Activated T-cell treated with anti-CD3 and anti-CD28 coated beads, Interleukin-2, amount 50 U/mL, for 72 hours (primary cell): ENCODE data around the gene SETD1A. TPM values are rescaled to one million over a fixed set of nuclear protein-coding genes. Genes with fewer than 3 reads are reported as not detected.
"Not testable (repeated sequence)": the region's sequence is repeated elsewhere in the genome, so short reads cannot be mapped to it uniquely, and the experiment has no call there.

Experiments
- ATAC-seq, 2 donors: fragments of 150-1000 bp; cut with Tn5 transposase; replicated peaks in 1 of 2; 2 replicates each; pipeline ENCODE4 v1.10.0; 2021; ENCODE audit warnings: moderate library complexity in 2 of 2, mild to moderate bottlenecking in 1 of 2
- DNase-seq, 2 donors: peaks; one replicate each; pipeline ENCODE4 v3.0.0; 2021 to 2022; ENCODE audit warnings: mixed read lengths in 1 of 2
- H3K27ac Mint-ChIP-seq: one replicate; pipeline ENCODE4 v1.8.0; 2022; ENCODE audit warnings: mild to moderate bottlenecking, moderate library complexity, mixed read lengths
- H3K27me3 Mint-ChIP-seq: one replicate; pipeline ENCODE4 v1.8.0; 2022; ENCODE audit warnings: low read depth, mixed read lengths
- H3K36me3 Mint-ChIP-seq, 2 donors: one replicate each; pipeline ENCODE4 v1.8.0; 2022; ENCODE audit warnings: mixed read lengths in 2 of 2, mild to moderate bottlenecking in 1 of 2; ENCODE audit not compliant: insufficient read depth in 2 of 2
- H3K4me1 Mint-ChIP-seq: one replicate; pipeline ENCODE4 v1.8.0; 2022; ENCODE audit warnings: low read depth, mixed read lengths
- H3K4me3 Mint-ChIP-seq, 2 donors: one replicate each; pipeline ENCODE4 v1.8.0; 2022; ENCODE audit warnings: mild to moderate bottlenecking in 2 of 2, mixed read lengths in 2 of 2, moderate library complexity in 2 of 2
- H3K9me3 Mint-ChIP-seq, 2 donors: one replicate each; pipeline ENCODE4 v1.8.0; 2022; ENCODE audit warnings: mixed read lengths in 2 of 2
- total RNA-seq, 2 donors: library from RNA; stranded (reverse); gene quantifications; one replicate each; pipeline ENCODE4 v1.2.3, GENCODE V29; 2022

The SETD1A gene
- total RNA-seq, 2 donors from 2014 or later, result 19.1 to 25.5 TPM

- H3K4me1 Mint-ChIP-seq, result peaks cover 22% of the 10 kb centered on the region
- peak overlapping the region; percentile 52 for H3K27ac Mint-ChIP-seq
- ATAC-seq (no peak), DNase-seq (no peak)
- peak overlapping the region; percentile 79 to 82 for H3K4me3 Mint-ChIP-seq
- H3K27me3 Mint-ChIP-seq, result no peaks in the 10 kb centered on the region
- no peaks in the 10 kb centered on the region for H3K36me3 Mint-ChIP-seq
- no peaks in the 10 kb centered on the region for H3K9me3 Mint-ChIP-seq
Measured at GRCh38 chr16:30924913-30925631, 32.5 kb upstream of the SETD1A start.

GRCh38 chr16:30925632-30925987 lies 31.9 kb upstream of the SETD1A start:
- Mint-ChIP-seq H3K27me3 (no peaks in the 10 kb centered on the region), H3K4me1 (peaks cover 22% of the 10 kb centered on the region), H3K36me3 (no peaks in the 10 kb centered on the region), H3K4me3 (no peak overlapping the region), H3K9me3 (no peaks in the 10 kb centered on the region), H3K27ac (no peak overlapping the region)
- DNase-seq (no peak), ATAC-seq (no peak)

GRCh38 chr16:30925995-30926811 lies 31.4 kb upstream of the SETD1A start:
- peaks cover 0 to 2% of the 10 kb centered on the region in 2 donors for H3K36me3 Mint-ChIP-seq
- ATAC-seq (no peak), DNase-seq (no peak)
- no peaks in the 10 kb centered on the region for H3K9me3 Mint-ChIP-seq
- H3K4me3 Mint-ChIP-seq, result peak overlapping the region; percentile 6 to 27
- no peaks in the 10 kb centered on the region for H3K27me3 Mint-ChIP-seq
- no peak overlapping the region for H3K27ac Mint-ChIP-seq
- H3K4me1 Mint-ChIP-seq, result peaks cover 17% of the 10 kb centered on the region

GRCh38 chr16:30926937-30927788 lies 30.4 kb upstream of the SETD1A start:
- peaks cover 0 to 2% of the 10 kb centered on the region in 2 donors for H3K36me3 Mint-ChIP-seq
- DNase-seq, result no peak
- ATAC-seq, result no peak
- no peaks in the 10 kb centered on the region for H3K9me3 Mint-ChIP-seq
- H3K27ac Mint-ChIP-seq, result no peak overlapping the region
- H3K27me3 Mint-ChIP-seq, result no peaks in the 10 kb centered on the region
- H3K4me1 Mint-ChIP-seq, result peaks cover 9% of the 10 kb centered on the region
- no peak overlapping the region for H3K4me3 Mint-ChIP-seq

- peaks cover 9% of the 10 kb centered on the region for H3K4me1 Mint-ChIP-seq
- ATAC-seq (no peak), DNase-seq (peak in 1 of 2 donors; percentile 32)
- no peaks in the 10 kb centered on the region for H3K9me3 Mint-ChIP-seq
- H3K27me3 Mint-ChIP-seq, result no peaks in the 10 kb centered on the region
- peaks cover 0 to 5% of the 10 kb centered on the region in 2 donors for H3K36me3 Mint-ChIP-seq
- H3K4me3 Mint-ChIP-seq, result no peak overlapping the region
- no peak overlapping the region for H3K27ac Mint-ChIP-seq
Measured at GRCh38 chr16:30927789-30928378, 29.7 kb upstream of the SETD1A start.

GRCh38 chr16:30928390-30928789 lies 29.2 kb upstream of the SETD1A start:
- ATAC-seq (no peak), DNase-seq (no peak)
- no peak overlapping the region for H3K4me3 Mint-ChIP-seq
- H3K4me1 Mint-ChIP-seq, result peaks cover 9% of the 10 kb centered on the region
- no peaks in the 10 kb centered on the region for H3K27me3 Mint-ChIP-seq
- no peak overlapping the region for H3K27ac Mint-ChIP-seq
- no peaks in the 10 kb centered on the region for H3K9me3 Mint-ChIP-seq
- peaks cover 0 to 5% of the 10 kb centered on the region in 2 donors for H3K36me3 Mint-ChIP-seq

GRCh38 chr16:30929167-30929566 lies 28.4 kb upstream of the SETD1A start:
- Mint-ChIP-seq H3K9me3 (no peaks in the 10 kb centered on the region), H3K27me3 (no peaks in the 10 kb centered on the region), H3K36me3 (peaks cover 0 to 5% of the 10 kb centered on the region in 2 donors), H3K4me1 (peaks cover 9% of the 10 kb centered on the region), H3K27ac (no peak overlapping the region), H3K4me3 (no peak overlapping the region)
- DNase-seq, result no peak
- peak in 1 of 2 donors; percentile 46 for ATAC-seq

- no peak overlapping the region for H3K4me3 Mint-ChIP-seq
- peaks cover 9% of the 10 kb centered on the region for H3K4me1 Mint-ChIP-seq
- DNase-seq, result no peak
- H3K9me3 Mint-ChIP-seq, result no peaks in the 10 kb centered on the region
- peaks cover 0 to 5% of the 10 kb centered on the region in 2 donors for H3K36me3 Mint-ChIP-seq
- no peak for ATAC-seq
- H3K27me3 Mint-ChIP-seq, result no peaks in the 10 kb centered on the region
- no peak overlapping the region for H3K27ac Mint-ChIP-seq
Measured at GRCh38 chr16:30930160-30930571, 27.4 kb upstream of the SETD1A start.

GRCh38 chr16:30931068-30931650 lies 26.4 kb upstream of the SETD1A start:
- peaks cover 12% of the 10 kb centered on the region for H3K4me1 Mint-ChIP-seq
- DNase-seq (no peak), ATAC-seq (no peak)
- H3K27me3 Mint-ChIP-seq, result no peaks in the 10 kb centered on the region
- no peaks in the 10 kb centered on the region for H3K9me3 Mint-ChIP-seq
- H3K27ac Mint-ChIP-seq, result no peak overlapping the region
- no peak overlapping the region for H3K4me3 Mint-ChIP-seq
- H3K36me3 Mint-ChIP-seq, result peaks cover 0 to 5% of the 10 kb centered on the region in 2 donors

- Mint-ChIP-seq H3K36me3 (peaks cover 0 to 7% of the 10 kb centered on the region in 2 donors), H3K27me3 (no peaks in the 10 kb centered on the region), H3K4me1 (peaks cover 12% of the 10 kb centered on the region), H3K27ac (no peak overlapping the region), H3K9me3 (no peaks in the 10 kb centered on the region), H3K4me3 (no peak overlapping the region)
- DNase-seq (peak; percentile 57 to 60), ATAC-seq (peak; percentile 51 to 71)
Measured at GRCh38 chr16:30934827-30935557, 22.6 kb upstream of the SETD1A start.

GRCh38 chr16:30937692-30938091 lies 19.9 kb upstream of the SETD1A start:
- Mint-ChIP-seq H3K4me3 (no peak overlapping the region), H3K27ac (peak overlapping the region; percentile 38), H3K36me3 (peaks cover 0 to 2% of the 10 kb centered on the region in 2 donors), H3K27me3 (no peaks in the 10 kb centered on the region), H3K4me1 (peaks cover 29% of the 10 kb centered on the region), H3K9me3 (no peaks in the 10 kb centered on the region)
- no peak for DNase-seq
- ATAC-seq, result no peak

GRCh38 chr16:30939571-30939970 lies 18.0 kb upstream of the SETD1A start:
- H3K9me3 Mint-ChIP-seq, H3K27ac Mint-ChIP-seq, H3K27me3 Mint-ChIP-seq, H3K36me3 Mint-ChIP-seq, H3K4me3 Mint-ChIP-seq, ATAC-seq, DNase-seq: not testable (repeated sequence)
- H3K4me1 Mint-ChIP-seq, result peaks cover 30% of the 10 kb centered on the region
